ENCODE data around the gene CNTFR.

DNA sequence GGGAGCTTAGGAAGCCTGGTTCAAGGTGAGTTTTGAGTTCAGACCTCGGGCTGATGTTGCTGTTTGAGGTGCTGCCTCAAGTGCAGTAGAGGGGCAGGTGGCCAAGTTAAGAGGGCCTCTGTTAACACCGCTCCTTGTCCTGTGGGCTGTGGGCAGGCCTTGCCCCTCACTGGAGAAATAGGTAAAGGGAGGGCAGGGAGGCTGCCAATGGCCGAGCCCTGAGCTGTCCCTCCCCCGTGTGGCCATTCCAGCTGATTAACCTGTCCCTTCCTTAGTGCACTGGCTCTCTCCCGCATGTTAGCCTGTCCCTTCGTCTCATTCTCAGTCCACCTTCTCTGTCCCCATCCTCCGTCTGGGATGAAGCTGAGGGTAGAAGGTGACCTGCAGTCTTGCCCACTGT is 21.4 kb downstream of the CNTFR start:
- no peak for TF ChIP-seq SPI1 (IDR thresholded peaks at IDR 0.05; ENCODE audit: borderline replicate concordance, low read depth)
- TF ChIP-seq, protein P1, sequence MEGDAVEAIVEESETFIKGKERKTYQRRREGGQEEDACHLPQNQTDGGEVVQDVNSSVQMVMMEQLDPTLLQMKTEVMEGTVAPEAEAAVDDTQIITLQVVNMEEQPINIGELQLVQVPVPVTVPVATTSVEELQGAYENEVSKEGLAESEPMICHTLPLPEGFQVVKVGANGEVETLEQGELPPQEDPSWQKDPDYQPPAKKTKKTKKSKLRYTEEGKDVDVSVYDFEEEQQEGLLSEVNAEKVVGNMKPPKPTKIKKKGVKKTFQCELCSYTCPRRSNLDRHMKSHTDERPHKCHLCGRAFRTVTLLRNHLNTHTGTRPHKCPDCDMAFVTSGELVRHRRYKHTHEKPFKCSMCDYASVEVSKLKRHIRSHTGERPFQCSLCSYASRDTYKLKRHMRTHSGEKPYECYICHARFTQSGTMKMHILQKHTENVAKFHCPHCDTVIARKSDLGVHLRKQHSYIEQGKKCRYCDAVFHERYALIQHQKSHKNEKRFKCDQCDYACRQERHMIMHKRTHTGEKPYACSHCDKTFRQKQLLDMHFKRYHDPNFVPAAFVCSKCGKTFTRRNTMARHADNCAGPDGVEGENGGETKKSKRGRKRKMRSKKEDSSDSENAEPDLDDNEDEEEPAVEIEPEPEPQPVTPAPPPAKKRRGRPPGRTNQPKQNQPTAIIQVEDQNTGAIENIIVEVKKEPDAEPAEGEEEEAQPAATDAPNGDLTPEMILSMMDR (IDR thresholded peaks at IDR 0.05; ENCODE audit: insufficient read depth, low read length): no peak
